Kasumi-1 (cell line): ENCODE data around the gene CUL2.
"Not testable (repeated sequence)": the region's sequence is repeated elsewhere in the genome, so short reads cannot be mapped to it uniquely, and the experiment has no call there.

ENCODE experiments used
- DNase-seq, 2 experiments: peaks; one replicate each; lab custom pipeline; 2025; lab: John Stamatoyannopoulos, UW

The CUL2 gene

GRCh38 chr10:35019041-35020024 lies 70.8 kb downstream of the CUL2 start:
- no peak for DNase-seq

- no peak for DNase-seq
Observed at GRCh38 chr10:35017608-35018007, 72.5 kb downstream of the CUL2 start.

- DNase-seq, result no peak
Observed at GRCh38 chr10:35015843-35016408, 74.2 kb downstream of the CUL2 start.

- DNase-seq, result no peak
Observed at GRCh38 chr10:35012781-35013180, 77.4 kb downstream of the CUL2 start.

DNA sequence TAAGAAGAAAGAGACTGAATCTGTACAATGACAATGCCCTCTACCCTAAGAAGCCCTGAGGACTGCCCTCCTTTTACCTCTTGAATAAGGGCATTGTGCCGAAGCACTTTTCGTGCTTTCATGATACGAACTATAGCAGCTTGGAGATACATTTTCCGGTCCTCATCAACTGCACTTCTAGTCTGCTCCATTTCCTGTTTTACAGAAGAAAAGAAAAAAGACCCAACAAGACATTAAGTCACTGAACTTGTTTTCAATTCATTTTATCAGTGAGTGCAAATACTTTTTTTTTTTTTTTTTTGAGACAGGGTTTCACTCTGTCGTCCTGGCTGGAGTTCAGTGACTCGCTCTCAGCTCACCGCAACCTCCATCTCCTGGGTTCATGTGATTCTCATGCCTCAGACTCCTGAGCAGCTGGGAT lies 78.4 kb downstream of the CUL2 start:
- no peak for DNase-seq

- DNase-seq, result no peak
Observed at GRCh38 chr10:35007858-35008301, 82.3 kb downstream of the CUL2 start.

- no peak for DNase-seq
Observed at GRCh38 chr10:35006836-35007235, 83.3 kb downstream of the CUL2 start.

DNA sequence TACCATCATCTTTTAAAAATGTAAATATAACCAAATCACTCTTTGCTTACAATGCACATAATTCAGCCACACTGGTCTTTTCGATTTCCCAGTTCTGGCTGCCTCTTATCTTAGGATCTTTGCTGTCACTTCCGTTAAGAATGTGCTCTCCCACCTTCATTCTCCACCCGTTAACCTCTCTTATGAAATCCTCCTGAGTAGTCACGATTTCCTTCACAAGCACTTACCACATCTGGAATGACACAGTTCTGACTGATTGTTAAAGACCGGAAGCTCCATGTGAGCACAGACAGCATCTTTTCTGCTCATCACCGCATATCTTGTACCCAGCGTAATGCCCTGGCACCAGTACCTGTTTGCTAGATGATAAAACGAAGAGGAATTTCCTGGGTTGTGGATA lies 84.3 kb downstream of the CUL2 start:
- peak; percentile 96 for DNase-seq

- DNase-seq, result peak; percentile 35 to 37
Observed at GRCh38 chr10:35004651-35005050, 85.5 kb downstream of the CUL2 start.

DNA sequence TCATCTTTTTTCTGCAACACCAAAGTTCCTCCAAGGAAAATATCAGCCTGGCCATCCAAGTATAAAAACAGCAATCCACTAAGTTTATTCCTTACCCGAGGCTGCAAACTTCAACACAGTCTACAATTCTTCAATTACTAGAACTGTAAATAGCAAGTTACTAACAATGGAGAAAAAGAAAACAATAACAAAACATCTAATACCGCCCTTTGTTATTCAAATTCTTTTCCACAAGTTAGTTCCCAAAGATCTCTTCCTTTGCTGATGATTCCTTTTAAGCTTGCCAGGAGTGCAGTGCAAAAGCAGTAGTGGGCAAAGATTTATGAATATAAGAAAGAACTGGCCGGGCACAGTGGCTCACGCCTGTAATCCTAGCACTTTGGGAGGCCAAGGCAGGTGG lies 86.2 kb downstream of the CUL2 start:
- DNase-seq, result no peak

GRCh38 chr10:35000936-35001335 lies 89.2 kb downstream of the CUL2 start:
- DNase-seq, result no peak

DNA sequence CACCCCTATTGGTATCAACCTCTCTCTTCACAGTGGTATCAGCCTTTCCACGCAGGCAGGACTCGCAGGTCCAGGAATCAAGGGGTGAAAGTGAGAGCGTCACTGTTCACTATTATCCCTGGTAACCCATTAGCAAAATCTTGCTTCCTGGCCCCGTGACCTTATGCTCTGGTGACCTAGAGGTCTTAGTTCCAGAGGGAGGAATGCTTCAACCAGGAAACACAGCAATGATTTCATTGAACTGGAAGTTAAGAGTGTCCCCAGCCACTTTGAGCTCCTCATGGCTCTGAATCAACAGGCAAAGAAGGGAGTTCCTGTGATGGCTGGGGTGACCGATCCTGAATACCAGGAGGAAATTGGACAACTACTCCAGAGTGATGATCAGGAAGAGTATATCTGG lies 90.6 kb downstream of the CUL2 start:
- no peak for DNase-seq

DNA sequence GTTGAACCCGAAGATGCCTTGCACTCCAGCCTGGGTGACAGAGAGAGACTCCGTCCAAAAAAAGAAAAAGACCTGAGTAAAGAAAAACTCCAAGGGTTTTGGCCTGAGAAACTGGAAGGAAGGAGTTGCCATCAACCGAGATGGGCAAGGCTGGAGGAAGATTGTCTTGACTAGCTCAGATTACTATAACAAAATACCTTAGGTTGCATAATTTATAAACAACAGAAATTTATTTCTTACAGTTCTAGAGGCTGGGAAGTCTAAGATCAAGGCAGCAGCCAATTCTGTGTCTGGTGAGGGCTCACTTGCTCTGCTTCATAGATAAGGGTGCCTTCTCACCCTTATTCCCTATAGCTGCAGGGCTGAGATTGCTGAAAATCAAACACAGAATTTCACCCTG lies 91.2 kb downstream of the CUL2 start:
- no peak for DNase-seq

DNA sequence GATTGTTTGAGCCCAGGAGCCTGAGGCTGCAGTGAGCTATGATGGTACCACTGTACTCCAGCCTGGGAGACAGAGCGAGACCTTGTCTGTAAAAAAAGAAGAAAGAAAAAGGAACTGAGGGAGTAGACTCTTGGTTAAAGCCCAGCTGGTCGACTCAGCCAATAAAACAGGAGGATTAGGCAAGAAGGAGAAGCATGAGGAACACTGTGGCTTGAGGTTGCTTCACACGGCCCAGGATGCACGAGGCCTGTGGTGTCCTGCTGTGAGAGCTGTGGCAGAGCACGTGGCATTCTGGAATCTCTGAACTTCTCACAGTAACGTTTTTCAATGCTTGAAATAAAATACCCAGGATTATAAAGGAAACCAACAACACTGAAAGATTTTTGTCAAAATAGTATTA lies 93.3 kb downstream of the CUL2 start:
- peak; percentile 99 to 100 for DNase-seq

GRCh38 chr10:34995925-34996324 lies 94.2 kb downstream of the CUL2 start:
- DNase-seq, result no peak

DNA sequence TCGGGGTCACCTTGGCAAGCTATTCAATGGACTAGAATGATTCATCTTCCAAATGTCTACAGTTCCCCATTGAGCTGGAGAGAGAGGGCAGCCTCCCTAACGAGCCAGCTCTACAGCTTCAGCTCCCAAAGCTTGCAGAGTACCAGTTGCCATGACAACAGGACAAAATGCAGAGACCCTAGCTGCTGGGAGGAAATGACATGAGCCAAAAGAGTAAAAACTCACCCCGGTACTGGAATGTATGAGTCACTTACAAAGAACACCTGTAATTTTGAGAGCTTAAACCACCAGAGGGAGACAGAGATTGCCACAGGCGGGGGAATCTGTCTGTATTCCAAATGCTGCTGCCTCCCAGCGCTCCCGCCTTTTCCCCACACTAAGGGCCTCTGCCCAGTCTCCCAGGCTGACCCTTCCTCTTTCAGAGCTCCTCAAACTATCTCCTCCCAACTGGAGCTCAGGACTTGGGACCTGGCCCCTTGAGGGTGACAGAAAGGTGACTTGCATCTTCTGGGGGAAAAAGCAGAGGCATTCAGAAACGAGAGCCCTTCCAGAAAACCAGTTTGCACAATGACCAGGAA lies 95.5 kb downstream of the CUL2 start:
- peak; percentile 87 to 89 for DNase-seq

GRCh38 chr10:34993782-34994181 lies 96.4 kb downstream of the CUL2 start:
- DNase-seq, result no peak

DNA sequence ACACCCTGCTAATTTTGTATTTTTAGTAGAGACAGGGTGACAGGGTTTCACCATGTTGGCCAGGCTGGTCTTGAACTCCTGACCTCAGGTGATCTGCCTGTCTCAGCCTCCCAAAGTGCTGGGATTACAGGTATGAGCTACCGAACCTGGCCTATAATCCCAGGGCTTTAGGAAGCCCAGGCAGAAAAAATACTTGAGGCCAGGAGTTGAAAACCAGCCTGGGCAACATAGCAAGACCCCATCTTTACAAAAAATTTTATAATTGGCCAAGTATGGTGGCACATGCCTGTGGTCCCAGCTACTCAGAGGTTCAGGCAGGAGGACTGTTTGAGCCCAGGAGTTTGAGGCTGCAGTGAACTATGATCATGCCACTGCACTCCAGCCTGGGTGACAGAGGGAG lies 99.0 kb downstream of the CUL2 start:
- not testable (repeated sequence) for DNase-seq

DNA sequence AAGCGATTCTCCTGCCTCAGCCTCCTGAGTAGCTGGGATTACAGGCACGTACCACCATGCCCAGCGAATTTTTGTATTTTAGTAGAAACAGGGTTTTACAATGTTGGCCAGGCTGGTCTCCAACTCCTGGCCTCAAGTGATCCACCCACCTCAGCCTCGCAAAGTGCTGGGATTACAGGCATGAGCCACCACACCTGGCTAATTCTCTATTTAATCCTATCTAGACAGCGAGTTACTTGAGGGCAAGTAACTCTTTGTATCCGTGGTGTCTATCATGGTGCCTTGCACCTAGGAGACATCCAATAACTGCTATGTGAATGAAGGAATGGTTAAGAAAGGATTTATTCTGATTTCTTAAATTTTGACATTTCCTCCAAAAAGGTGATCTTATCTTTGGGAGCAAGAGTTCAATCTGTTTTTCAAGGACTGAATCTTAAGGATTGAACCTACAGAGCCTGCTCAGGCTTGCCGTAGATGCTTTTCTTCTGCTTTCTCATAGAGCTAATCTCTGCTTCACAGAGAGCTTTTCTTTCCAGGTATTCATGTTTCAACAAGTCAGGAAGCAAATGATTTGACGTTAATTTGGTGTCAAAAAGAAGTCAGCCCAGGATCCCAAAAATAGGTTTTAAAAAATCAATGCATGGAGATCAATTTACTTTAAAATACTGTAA lies 101.6 kb downstream of the CUL2 start:
- no peak for DNase-seq

- peak; percentile 20 to 28 for DNase-seq
Observed at GRCh38 chr10:34985823-34986222, 104.3 kb downstream of the CUL2 start.

DNA sequence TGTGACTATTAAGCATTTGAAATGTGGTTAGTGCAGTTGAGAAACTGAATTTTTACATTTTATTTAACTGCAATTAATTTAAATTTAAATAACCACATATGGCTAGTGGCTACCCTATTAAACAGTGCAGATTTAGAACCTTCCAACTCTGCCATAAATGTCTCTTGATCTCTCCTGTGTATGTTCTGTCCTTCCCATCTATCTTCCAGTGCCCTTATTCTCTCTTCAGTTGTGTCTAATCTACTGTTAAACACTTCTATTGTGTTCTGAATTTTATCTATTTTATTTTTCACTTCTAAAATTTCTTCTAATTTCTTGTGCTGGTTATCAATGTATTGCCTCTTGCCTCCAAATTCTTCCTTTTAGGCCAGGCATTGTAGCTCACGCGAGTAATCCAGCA lies 105.0 kb downstream of the CUL2 start:
- DNase-seq, result no peak

DNA sequence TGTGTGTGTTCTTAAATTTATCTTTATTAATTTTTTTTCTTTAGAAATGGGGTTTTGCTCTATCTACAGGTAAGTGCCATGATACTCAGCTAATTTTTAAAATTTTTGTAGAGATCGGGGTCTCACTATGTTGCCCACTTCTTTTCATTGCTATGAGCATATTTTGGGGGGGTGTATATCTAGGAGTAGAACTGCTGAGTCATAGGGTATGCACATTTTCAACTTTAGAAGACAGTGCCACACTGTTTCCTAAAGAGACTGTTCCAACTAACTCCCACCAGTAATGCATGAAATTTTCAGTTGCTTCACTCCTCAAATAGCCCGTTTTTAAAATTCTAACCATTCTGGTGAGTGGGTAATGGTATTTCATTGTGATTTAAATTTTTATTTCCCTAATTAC lies 108.3 kb downstream of the CUL2 start:
- no peak for DNase-seq
